WI38 (cell line): Measurements from ENCODE around the gene OLA1.
A peak's percentile ranks its signal among the peaks of the same experiment; 100 is the strongest.

Source experiments
- H3K4me3 ChIP-seq: 2 replicates; pipeline ENCODE4 v1.5.1; 2011; ENCODE audit warnings: low read depth, mild to moderate bottlenecking, control low read depth, low read length
- CTCF ChIP-seq: IDR thresholded peaks from 2 replicates; pipeline ENCODE4 v1.5.1; 2012; ENCODE audit warnings: low read depth, mild to moderate bottlenecking, control low read depth, low read length

Gene OLA1

GRCh38 chr2:174124181-174124580, 124.2 kb downstream of the OLA1 start:
- no peak for TF ChIP-seq CTCF
- H3K4me3 ChIP-seq, result no peak overlapping the region

GRCh38 chr2:174122185-174122584, 126.1 kb downstream of the OLA1 start:
- TF ChIP-seq CTCF, result no peak

GRCh38 chr2:174121612-174122011, 126.7 kb downstream of the OLA1 start:
- no peak for TF ChIP-seq CTCF
- no peak overlapping the region for H3K4me3 ChIP-seq

More at GRCh38 chr2:174122185-174122584, 126.1 kb downstream of the OLA1 start:
- no peak overlapping the region for H3K4me3 ChIP-seq

GRCh38 chr2:174121175-174121574, 127.2 kb downstream of the OLA1 start:
- no peak overlapping the region for H3K4me3 ChIP-seq
- TF ChIP-seq CTCF, result no peak

- H3K4me3 ChIP-seq, result no peak overlapping the region
- TF ChIP-seq CTCF, result no peak
These were observed 128.0 kb downstream of the OLA1 start for GRCh38 chr2:174120346-174120745.

- peak overlapping the region; percentile 44 for H3K4me3 ChIP-seq
- TF ChIP-seq CTCF, result no peak
These were observed 130.1 kb downstream of the OLA1 start for GRCh38 chr2:174117951-174118930.

- no peak for TF ChIP-seq CTCF
- H3K4me3 ChIP-seq, result no peak overlapping the region
These were observed 136.3 kb downstream of the OLA1 start for GRCh38 chr2:174112073-174112472.
